T-cell (primary cell): ENCODE results near the gene KIAA0319L. TPM values are rescaled to one million over a fixed set of nuclear protein-coding genes. Genes with fewer than 3 reads are reported as not detected.

Experiments
- ATAC-seq, 4 experiments: fragments of 200-7000 bp in 3 of 4; fragments of 150-1000 bp in 1 of 4; cut with Tn5 transposase; replicated peaks in 1 of 4; 1 replicate in 3 of 4; 2 replicates in 1 of 4; pipeline ENCODE4 v1.10.0; 2021; ENCODE audit warnings: moderate library complexity in 3 of 4, mild to moderate bottlenecking in 2 of 4, moderate number of reproducible peaks in 1 of 4
- CTCF ChIA-PET, 2 donors: fragments of 300-600 bp; sonication (Branson Sonifier 250); formaldehyde crosslinking; loops; one replicate each; lab custom pipeline; 2022; ENCODE audit warnings: antibody characterized with exemption in 2 of 2; lab: Charles Lee
- POLR2A ChIA-PET, 2 donors: fragments of 300-600 bp; sonication (Branson Sonifier 250); formaldehyde crosslinking; loops; one replicate each; lab custom pipeline; 2022; ENCODE audit warnings: antibody characterized with exemption in 2 of 2; lab: Charles Lee
- DNase-seq, 35 experiments: peaks; one replicate each; pipeline versions ENCODE4 v3.0.0 to v3.0.0-alpha.2; 2013 to 2023
- H3K27ac ChIP-seq: one replicate; pipeline ENCODE4 v1.5.1; 2013; ENCODE audit warnings: low read length
- H3K27me3 ChIP-seq, 2 experiments: replicated peaks in 1 of 2; 1 replicate in 1 of 2; 2 replicates in 1 of 2; pipeline versions ENCODE4 v1.6.1 to v1.7.0; 2013; ENCODE audit warnings: low read length in 1 of 2, mixed read lengths in 1 of 2; ENCODE audit not compliant: control insufficient read depth in 2 of 2, insufficient read depth in 2 of 2; ENCODE audit errors: extremely low read depth in 1 of 2
- H3K36me3 ChIP-seq, 2 donors: 1 replicate in 1 of 2; 2 replicates in 1 of 2; pipeline versions ENCODE4 v1.6.1 to v1.7.0; 2013; ENCODE audit warnings: low read length in 1 of 2; ENCODE audit not compliant: control insufficient read depth in 2 of 2, insufficient read depth in 1 of 2; ENCODE audit errors: extremely low read depth in 1 of 2
- H3K4me1 ChIP-seq, 2 experiments: 1 replicate in 1 of 2; 2 replicates in 1 of 2; pipeline versions ENCODE4 v1.6.1 to v1.7.0; 2013; ENCODE audit warnings: low read length in 2 of 2, mixed read lengths in 1 of 2; ENCODE audit not compliant: insufficient read depth in 2 of 2, control insufficient read depth in 1 of 2; ENCODE audit errors: extremely low read depth in 1 of 2
- H3K4me3 ChIP-seq, 2 donors: 1 replicate in 1 of 2; 2 replicates in 1 of 2; pipeline versions ENCODE4 v1.5.1 to v1.7.0; 2013; ENCODE audit warnings: mild to moderate bottlenecking in 2 of 2, low read length in 1 of 2, moderate library complexity in 1 of 2; ENCODE audit not compliant: control insufficient read depth in 1 of 2; ENCODE audit errors: extremely low read depth in 1 of 2
- H3K9me3 ChIP-seq: 2 replicates; pipeline ENCODE4 v1.7.0; 2013
- H3K27ac Mint-ChIP-seq, 2 donors: one replicate each; pipeline ENCODE4 v1.8.0; 2020 to 2021; ENCODE audit warnings: mild to moderate bottlenecking in 2 of 2, mixed read lengths in 2 of 2
- H3K27me3 Mint-ChIP-seq, 2 donors: one replicate each; pipeline ENCODE4 v1.8.0; 2021 to 2022; ENCODE audit warnings: mixed read lengths in 2 of 2
- H3K36me3 Mint-ChIP-seq: one replicate; pipeline ENCODE4 v1.8.0; 2021; ENCODE audit warnings: mixed read lengths
- H3K4me1 Mint-ChIP-seq, 3 donors: one replicate each; pipeline ENCODE4 v1.8.0; 2020 to 2022; ENCODE audit warnings: mixed read lengths in 3 of 3, mild to moderate bottlenecking in 1 of 3
- H3K4me3 Mint-ChIP-seq, 3 donors: one replicate each; pipeline ENCODE4 v1.8.0; 2020 to 2022; ENCODE audit warnings: mild to moderate bottlenecking in 3 of 3, mixed read lengths in 3 of 3, moderate library complexity in 3 of 3
- H3K9me3 Mint-ChIP-seq, 3 donors: one replicate each; pipeline ENCODE4 v1.8.0; 2020 to 2022; ENCODE audit warnings: mixed read lengths in 3 of 3
- WGBS: methylation state at CpG from one replicate; pipeline ENCODE4 v1.1.5; 2013; ENCODE audit warnings: missing lambda C conversion rate; ENCODE audit not compliant: insufficient coverage; 5-methylcytosine and 5-hydroxymethylcytosine counted together
- total RNA-seq, 35 experiments: library from RNA in 6 of 35; stranded (reverse) in 6 of 35; fragments of 120-200 nt in 1 of 35; gene quantifications; one replicate each; pipeline versions ENCODE4 v1.2.1 to v1.2.4 and lab custom pipeline; 2013 to 2026

KIAA0319L gene
- total RNA-seq, 5 donors from 2014 or later (not counting 1 experiment from before 2014, with no cell fraction given), result 60.8 to 73.7 (median 63.7) TPM

DNA sequence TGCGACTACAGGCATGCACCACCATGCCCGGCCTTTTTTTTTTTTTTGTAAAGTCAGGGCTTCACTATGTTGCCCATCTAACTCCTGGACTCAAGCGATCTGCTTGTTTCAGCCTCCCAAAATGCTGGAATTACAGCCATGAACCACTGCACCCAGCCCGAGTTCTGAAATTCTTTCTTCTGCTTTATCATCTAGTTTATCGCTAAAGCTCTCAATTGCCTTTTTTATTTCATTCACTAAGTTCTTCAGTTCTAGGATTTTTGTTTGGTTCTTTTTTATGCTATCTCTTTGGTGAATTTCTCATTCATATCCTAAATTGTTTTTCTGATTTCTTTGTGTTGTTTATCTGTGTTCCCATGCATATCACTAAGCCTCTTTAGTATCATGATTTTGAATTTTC is 27.0 kb downstream of the KIAA0319L start:
- Histone ChIP-seq H3K4me3 (no peak overlapping the region), H3K4me1 (peaks cover 0 to 2% of the 10 kb centered on the region in 2 experiments), H3K36me3 (peaks cover 3 to 13% of the 10 kb centered on the region in 2 donors), H3K9me3 (peaks cover 6% of the 10 kb centered on the region), H3K27ac (no peak overlapping the region), H3K27me3 (no peaks in the 10 kb centered on the region)
- ATAC-seq (no peak), DNase-seq (no peak)
- Mint-ChIP-seq H3K36me3 (peaks cover 64% of the 10 kb centered on the region), H3K27me3 (no peaks in the 10 kb centered on the region), H3K4me3 (no peak overlapping the region), H3K9me3 (peaks cover 6 to 21% (median 9%) of the 10 kb centered on the region in 3 donors), H3K27ac (no peak overlapping the region), H3K4me1 (peaks cover 20 to 23% (median 23%) of the 10 kb centered on the region in 3 donors)
- WGBS, result 67% methylated on average over 3 of the region's 5 CpGs
- ChIA-PET POLR2A (no interaction called here), CTCF (interaction anchor here in 1 of 2 donors (0.7 kb wide), 1 partner anchor 79 kb away, joined by 6 read pairs; no protein-coding TSS in a partner anchor)

DNA sequence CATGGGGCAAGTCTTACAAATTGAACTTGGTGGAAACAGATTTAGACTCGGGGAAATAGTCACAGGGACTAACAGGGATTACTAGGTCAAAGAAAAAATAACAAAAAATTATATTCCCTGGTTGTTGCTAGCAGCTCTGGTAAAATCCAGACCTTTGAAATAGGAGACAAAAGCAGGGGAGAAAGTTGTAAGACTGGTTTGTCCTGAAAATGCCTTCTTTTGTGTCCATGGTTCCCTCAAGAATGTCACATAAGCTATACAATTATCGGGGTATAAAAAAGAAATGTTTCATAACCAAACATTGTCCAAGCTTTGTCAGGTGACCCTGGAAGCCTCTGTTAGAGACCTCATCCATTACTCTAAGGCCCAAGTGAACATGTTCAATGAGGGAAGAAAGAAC is 33.1 kb downstream of the KIAA0319L start:
- H3K9me3 ChIP-seq, result peaks cover 6% of the 10 kb centered on the region
- Mint-ChIP-seq H3K36me3 (peaks cover 46% of the 10 kb centered on the region), H3K27me3 (no peaks in the 10 kb centered on the region), H3K9me3 (peaks cover 1 to 30% (median 2%) of the 10 kb centered on the region in 3 donors), H3K4me1 (peaks cover 6 to 13% (median 9%) of the 10 kb centered on the region in 3 donors), H3K4me3 (no peak overlapping the region), H3K27ac (peak overlapping the region in 1 of 2 donors; percentile 2)
- CTCF ChIA-PET, result interaction anchor here in 1 of 2 donors (1.5 kb wide), 1 partner anchor 73 kb away, joined by 4 read pairs; no protein-coding TSS in a partner anchor
- H3K4me1 ChIP-seq, result peaks cover 0 to 4% of the 10 kb centered on the region in 2 experiments
- DNase-seq, result no peak
- no CpG with 5 or more reads among the region's 2 CpGs for WGBS
- H3K27me3 ChIP-seq, result no peaks in the 10 kb centered on the region
- POLR2A ChIA-PET, result interaction anchor here in 1 of 2 donors (1.1 kb wide), 1 partner anchor 15 kb away, joined by 4 read pairs; no protein-coding TSS in a partner anchor
- no peaks in the 10 kb centered on the region for H3K36me3 ChIP-seq
- H3K27ac ChIP-seq, result no peak overlapping the region
- no peak overlapping the region for H3K4me3 ChIP-seq
- no peak for ATAC-seq

DNA sequence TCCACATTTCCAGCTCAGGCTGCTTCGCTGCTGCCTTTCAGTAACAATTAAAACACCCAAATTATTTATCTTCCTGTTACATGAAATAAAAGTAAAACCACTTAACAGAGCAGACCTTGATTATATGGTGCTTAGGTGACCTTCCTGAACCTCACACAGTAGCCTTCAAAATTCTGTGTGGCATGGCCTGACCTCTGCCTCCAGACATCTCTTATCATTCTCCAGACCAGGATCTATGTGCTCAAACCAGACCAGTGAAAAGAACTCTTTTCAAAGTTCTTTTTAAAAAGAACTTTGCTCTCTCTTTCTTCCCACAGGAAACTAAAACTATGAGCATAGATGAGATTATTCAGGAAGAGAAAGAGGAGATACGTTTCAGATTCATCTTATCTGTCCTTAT is 37.8 kb downstream of the KIAA0319L start:
- H3K27me3 ChIP-seq, result no peaks in the 10 kb centered on the region
- H3K4me1 Mint-ChIP-seq, result peaks cover 27 to 46% (median 44%) of the 10 kb centered on the region in 3 donors
- peaks cover 52% of the 10 kb centered on the region for H3K36me3 Mint-ChIP-seq
- peak overlapping the region; percentile 75 to 85 for H3K27ac Mint-ChIP-seq
- H3K9me3 Mint-ChIP-seq, result peaks cover 19 to 46% (median 19%) of the 10 kb centered on the region in 3 donors
- H3K4me1 ChIP-seq, result peaks cover 0 to 5% of the 10 kb centered on the region in 2 experiments
- no peaks in the 10 kb centered on the region for H3K36me3 ChIP-seq
- ATAC-seq (no peak), DNase-seq (no peak)
- H3K27ac ChIP-seq, result no peak overlapping the region
- H3K27me3 Mint-ChIP-seq, result no peaks in the 10 kb centered on the region
- no peak overlapping the region for H3K4me3 ChIP-seq
- POLR2A ChIA-PET, result no interaction called here
- no peak overlapping the region for H3K4me3 Mint-ChIP-seq
- WGBS, result no CpG with 5 or more reads among the region's 2 CpGs
- H3K9me3 ChIP-seq, result no peaks in the 10 kb centered on the region
- CTCF ChIA-PET, result interaction anchor here in 1 of 2 donors (0.5 to 1.2 kb wide), 2 partner anchors 15 to 280 kb away, joined by 3 read pairs; no protein-coding TSS in a partner anchor

DNA sequence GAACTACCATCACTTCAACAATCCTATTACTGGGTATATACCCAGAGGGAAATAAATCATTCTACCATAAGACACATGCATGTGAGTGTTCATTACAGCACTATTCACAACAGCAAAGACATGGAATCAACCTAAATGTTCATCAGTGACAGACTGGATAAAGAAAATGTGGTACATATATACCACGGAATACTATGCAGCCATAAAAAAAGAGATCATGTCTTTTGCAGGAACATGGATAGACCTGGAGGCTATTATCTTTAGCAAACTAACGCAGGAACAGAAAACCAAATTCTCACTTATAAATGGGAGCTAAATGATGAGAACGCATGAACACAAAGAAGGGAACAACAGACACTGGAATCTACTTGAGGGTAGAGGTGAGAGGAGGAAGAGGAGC is 39.0 kb downstream of the KIAA0319L start:
- no CpG with 5 or more reads among the region's 3 CpGs for WGBS
- H3K36me3 ChIP-seq, result no peaks in the 10 kb centered on the region
- Mint-ChIP-seq H3K4me3 (no peak overlapping the region), H3K27me3 (no peaks in the 10 kb centered on the region), H3K9me3 (peaks cover 19 to 42% (median 19%) of the 10 kb centered on the region in 3 donors), H3K27ac (no peak overlapping the region), H3K4me1 (peaks cover 31 to 51% (median 48%) of the 10 kb centered on the region in 3 donors), H3K36me3 (peaks cover 46% of the 10 kb centered on the region)
- ATAC-seq, result no peak
- POLR2A ChIA-PET, result interaction anchor here in 1 of 2 donors (0.6 kb wide), 1 partner anchor 405 kb away, joined by 3 read pairs; no protein-coding TSS in a partner anchor
- no peak overlapping the region for H3K4me3 ChIP-seq
- no peak for DNase-seq
- no peak overlapping the region for H3K27ac ChIP-seq
- peaks cover 0 to 5% of the 10 kb centered on the region in 2 experiments for H3K4me1 ChIP-seq
- no peaks in the 10 kb centered on the region for H3K27me3 ChIP-seq
- CTCF ChIA-PET, result interaction anchor here in 1 of 2 donors (0.6 kb wide), 1 partner anchor 270 kb away, joined by 4 read pairs; no protein-coding TSS in a partner anchor
- H3K9me3 ChIP-seq, result no peaks in the 10 kb centered on the region

DNA sequence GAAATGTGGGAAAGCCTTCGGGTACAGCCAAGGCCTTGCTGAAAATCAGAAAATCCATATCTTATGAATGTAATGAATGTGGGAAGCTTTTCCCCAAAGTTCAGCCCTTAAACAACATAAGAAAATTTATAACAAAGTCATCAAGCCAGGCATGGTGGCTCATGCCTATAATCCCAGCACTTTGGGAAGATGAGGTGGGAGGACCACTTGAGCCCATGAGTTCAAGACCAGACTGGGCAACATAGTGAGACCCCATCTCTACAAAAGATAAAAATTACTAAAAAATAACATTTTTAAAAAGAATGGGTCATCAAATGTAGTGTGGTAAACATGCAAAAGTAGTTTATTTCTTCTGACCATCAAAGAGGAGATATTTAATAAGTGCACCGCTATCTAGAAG is 45.9 kb downstream of the KIAA0319L start:
- H3K36me3 Mint-ChIP-seq, result peaks cover 32% of the 10 kb centered on the region
- no peak for ATAC-seq
- no peak for DNase-seq
- no peaks in the 10 kb centered on the region for H3K9me3 ChIP-seq
- no peak overlapping the region for H3K27ac Mint-ChIP-seq
- POLR2A ChIA-PET, result interaction anchor here in 1 of 2 donors (0.5 to 0.6 kb wide), 2 partner anchors 11 to 30 kb away, joined by 4 read pairs; no protein-coding TSS in a partner anchor
- no peaks in the 10 kb centered on the region for H3K27me3 ChIP-seq
- WGBS, result no CpG with 5 or more reads among the region's 2 CpGs
- H3K4me3 ChIP-seq, result no peak overlapping the region
- CTCF ChIA-PET, result interaction anchor here in 1 of 2 donors (0.6 to 1.2 kb wide), 3 partner anchors 9 to 25 kb away, joined by 3 to 4 read pairs (median 4); no protein-coding TSS in a partner anchor
- H3K4me1 Mint-ChIP-seq, result peaks cover 57 to 69% (median 68%) of the 10 kb centered on the region in 3 donors
- no peak overlapping the region for H3K4me3 Mint-ChIP-seq
- peaks cover 25 to 26% of the 10 kb centered on the region in 2 experiments for H3K4me1 ChIP-seq
- H3K9me3 Mint-ChIP-seq, result peaks cover 8 to 19% (median 11%) of the 10 kb centered on the region in 3 donors
- no peaks in the 10 kb centered on the region for H3K27me3 Mint-ChIP-seq
- H3K27ac ChIP-seq, result no peak overlapping the region
- no peaks in the 10 kb centered on the region for H3K36me3 ChIP-seq

DNA sequence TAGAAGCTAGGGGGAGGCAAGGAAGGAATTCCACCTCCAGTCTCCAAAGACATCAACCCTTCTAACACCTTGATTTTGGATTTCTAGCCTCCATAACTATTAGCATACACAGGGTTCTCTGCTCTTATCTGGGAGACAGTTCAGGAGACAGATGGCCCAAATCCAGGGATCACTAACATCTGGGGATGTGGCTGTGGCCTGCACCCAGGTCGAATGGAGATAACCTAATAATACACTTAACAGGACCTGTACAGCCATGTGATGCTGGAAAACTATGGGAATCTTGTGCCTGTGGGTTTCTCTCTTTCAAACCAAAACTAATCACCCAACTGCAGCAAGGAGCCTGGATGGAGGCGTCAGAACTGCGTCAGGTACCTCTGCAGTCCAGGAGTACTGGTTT is 47.6 kb downstream of the KIAA0319L start:
- H3K36me3 Mint-ChIP-seq, result peaks cover 25% of the 10 kb centered on the region
- no peak for ATAC-seq
- H3K27me3 ChIP-seq, result no peaks in the 10 kb centered on the region
- no peak overlapping the region for H3K27ac ChIP-seq
- peaks cover 36 to 38% of the 10 kb centered on the region in 2 experiments for H3K4me1 ChIP-seq
- H3K4me3 ChIP-seq, result no peak overlapping the region
- no peaks in the 10 kb centered on the region for H3K9me3 ChIP-seq
- WGBS, result no CpG with 5 or more reads among the region's 3 CpGs
- H3K36me3 ChIP-seq, result no peaks in the 10 kb centered on the region
- H3K27ac Mint-ChIP-seq, result peak overlapping the region; percentile 92 to 99
- H3K4me1 Mint-ChIP-seq, result peaks cover 71 to 72% (median 72%) of the 10 kb centered on the region in 3 donors
- peak overlapping the region in 1 of 3 donors; percentile 15 for H3K4me3 Mint-ChIP-seq
- no peaks in the 10 kb centered on the region for H3K27me3 Mint-ChIP-seq
- ChIA-PET CTCF (interaction anchor here in 1 of 2 donors (0.7 to 1.0 kb wide), 2 partner anchors 28 to 186 kb away, joined by 3 read pairs; no protein-coding TSS in a partner anchor), POLR2A (interaction anchor here in 1 of 2 donors (0.7 to 1.5 kb wide), 2 partner anchors 14 to 1004 kb away, joined by 4 read pairs; no protein-coding TSS in a partner anchor)
- peaks cover 0 to 4% (median 0%) of the 10 kb centered on the region in 3 donors for H3K9me3 Mint-ChIP-seq
- DNase-seq, result no peak
